Hematopoietic multipotent progenitor cell treated with erythropoietin and hydrocortisone succinate and interleukin-3 and kit ligand, for 8 days (in vitro differentiated cells): ENCODE data around the gene GSN.

ENCODE experiments used
- DNase-seq: peaks from one replicate; pipeline ENCODE4 v3.0.0-alpha.2; 2015

Gene GSN

DNA sequence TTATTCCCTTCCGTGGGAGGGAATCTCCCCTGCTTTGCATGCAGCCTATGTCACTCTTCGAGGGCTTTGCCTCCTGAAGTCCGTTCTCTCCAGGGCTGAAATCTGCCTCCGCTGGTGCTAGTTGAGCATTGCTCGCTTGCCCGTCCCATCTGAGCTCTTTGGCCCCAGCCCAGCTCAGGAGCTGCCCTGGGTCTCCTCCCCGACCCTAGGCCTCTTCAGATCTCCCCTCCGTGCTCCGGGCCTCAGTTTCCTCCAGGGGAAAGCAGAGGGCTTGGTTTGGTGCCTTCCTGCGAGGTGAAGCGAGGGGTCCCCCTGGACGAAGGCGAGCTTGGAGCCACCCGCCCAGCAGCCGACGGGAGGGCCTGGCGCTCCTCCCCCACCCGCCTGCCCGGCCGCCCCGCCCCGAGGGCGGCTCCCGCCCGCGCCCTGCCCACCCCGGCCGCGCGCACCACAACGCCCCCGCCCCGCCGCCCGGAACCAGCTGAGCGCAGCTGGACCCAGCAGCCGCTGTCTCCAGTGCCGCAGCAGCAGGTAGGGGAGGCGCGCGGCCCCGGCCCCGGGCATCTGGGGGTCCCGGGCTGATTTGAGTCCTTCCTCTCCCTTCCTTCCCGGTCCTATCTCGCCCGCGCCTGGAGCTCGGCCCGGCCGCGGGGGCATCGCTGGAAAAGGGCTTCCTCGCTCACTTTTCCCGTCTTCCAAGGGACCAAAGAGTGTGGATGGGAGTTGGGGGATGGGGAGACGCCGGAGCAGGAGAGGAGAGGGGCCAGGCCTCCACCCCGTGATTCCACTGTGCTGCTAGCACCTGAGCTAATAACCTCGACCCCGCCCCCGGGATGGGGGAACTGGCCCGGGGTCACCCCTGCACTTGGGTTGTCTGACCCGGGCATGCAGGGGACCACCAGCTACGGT, at the start of gene GSN:
Gene GSN, plus strand, starts transcription at position 474 of the 909 bp plus-strand sequence. CDS start 33,810 bp downstream, outside the sequence.
- peak; percentile 34 for DNase-seq

DNA sequence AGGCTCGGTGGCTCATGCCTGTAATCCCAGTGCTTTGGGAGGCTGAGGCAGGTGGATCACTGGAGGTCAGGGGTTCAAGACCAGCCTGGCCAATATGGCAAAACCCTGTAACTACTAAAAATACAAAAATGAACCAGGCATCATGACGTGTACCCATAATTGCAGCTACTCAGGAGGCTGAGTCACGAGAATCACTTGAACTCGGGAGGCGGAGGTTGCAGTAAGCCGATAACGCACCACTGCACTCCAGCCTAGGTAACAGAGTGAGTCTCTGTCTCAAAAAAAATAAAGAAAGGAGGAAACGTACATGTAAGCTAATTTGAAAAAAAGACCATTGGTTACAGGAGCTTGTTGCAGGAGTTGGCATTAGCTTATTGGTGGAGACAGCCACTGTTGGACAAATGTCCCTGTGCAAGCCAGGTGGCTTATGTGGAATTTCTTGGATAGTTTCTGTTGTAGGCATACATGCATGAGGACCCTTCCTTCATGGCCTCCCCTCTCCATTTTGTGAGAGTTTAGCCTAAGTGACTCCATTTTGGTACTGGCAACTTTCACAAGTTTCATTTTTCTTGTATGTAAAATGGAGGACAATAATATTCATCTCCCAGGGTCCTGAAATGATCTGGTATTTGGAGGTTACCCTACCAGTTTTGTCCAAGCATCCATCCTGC, 49.5 kb upstream of the GSN start:
- no peak for DNase-seq

DNA sequence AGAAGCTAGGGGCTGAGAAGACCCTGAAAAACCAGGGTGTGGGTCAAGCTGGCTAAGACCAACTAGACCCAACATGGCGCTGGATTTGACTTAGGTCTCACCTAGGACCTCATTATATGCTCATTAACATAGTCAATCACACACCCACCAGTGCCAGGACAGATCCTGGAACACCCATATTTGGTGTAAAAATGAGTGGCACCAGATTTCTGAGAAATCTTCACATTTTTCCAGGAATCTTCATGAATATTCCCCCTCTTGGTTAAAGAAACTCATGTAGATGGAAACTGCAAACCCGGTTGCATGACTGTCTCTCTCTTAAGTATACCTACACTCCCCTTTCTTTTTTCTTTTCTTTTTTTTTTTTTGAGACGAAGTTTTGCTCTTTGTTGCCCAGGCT, 48.4 kb upstream of the GSN start:
- peak; percentile 59 for DNase-seq

DNA sequence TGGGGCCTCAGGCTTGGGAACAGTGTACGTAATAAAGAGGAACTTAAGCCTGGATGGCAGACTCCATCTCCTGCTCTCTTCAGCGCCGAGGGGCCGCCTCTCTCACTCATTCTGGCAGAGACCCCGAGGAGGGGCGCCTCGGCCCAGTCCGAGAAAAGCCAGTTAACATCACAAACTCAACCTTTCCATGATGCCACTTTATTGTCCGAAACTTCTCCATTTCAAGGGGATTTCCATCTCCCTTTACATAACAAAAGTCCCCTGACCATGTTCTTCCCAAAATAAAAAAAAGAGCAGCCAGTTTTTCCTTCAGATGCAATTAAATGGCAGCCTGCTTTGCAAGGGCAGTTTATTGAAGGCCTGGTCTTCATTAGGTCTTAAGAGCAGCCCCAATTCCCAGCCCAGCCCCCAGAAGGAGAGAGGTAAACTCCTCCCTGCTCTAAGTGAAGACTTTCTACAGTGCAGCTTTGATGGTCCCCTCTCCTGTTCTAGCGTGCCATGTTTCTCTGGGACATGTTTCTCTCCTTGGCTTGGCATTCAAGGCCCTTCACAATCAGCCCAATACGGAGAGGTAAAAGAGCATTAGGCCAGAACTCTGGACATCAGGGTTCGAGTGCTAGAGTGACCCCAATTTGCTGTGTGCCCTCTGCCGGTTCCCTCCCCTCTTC, 46.8 kb upstream of the GSN start:
- DNase-seq: no peak

DNA sequence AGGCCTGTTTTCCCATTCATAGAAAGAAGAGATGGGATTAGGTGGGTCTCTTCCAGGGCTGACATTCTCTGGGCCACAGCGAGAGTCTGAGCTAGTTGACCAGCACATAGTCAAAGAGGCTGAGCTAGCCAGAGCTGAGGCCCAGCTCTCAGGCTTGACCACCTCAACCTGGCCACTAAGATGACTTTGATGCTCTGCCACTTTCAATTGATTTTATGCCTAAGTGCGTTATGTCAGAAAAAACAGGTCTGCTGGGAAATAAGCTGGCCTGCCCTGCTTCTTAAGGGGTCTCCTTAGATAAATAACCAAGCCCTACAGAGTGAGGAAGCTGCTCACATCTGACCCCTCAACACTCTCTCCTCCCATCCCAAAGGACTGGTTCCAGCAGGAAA, 46.3 kb upstream of the GSN start:
- no peak for DNase-seq

DNA sequence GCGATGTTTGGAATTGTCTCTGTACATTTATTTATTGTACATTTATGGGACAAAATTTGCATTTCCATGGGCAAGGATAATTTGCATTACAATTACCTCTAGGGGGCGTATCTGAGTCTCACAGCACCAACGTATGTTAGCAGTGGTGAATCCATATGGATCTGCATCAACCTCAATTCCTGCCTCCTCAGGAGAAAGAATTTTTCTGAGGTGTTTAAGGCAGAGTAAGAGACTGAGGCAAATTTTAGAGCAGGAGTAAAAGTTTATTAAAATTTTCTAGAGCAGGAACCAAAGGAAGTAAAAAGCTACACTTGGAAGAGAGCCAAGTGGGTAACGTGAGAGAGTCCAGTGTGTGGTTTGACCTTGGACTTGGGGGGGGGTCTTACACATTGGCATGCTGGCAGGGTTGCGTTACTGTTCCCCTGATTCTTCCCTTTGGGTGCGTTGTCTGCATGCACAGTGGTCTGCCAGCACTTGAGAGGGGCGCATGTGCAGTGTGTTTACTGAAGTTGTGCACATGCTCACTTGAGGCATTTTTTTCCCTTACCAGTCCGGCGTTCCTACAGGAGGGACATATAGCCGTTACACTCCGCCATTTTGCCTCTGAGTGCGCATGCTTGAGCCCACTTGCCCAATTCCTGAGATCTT, 45.3 kb upstream of the GSN start:
- peak; percentile 65 for DNase-seq

DNA sequence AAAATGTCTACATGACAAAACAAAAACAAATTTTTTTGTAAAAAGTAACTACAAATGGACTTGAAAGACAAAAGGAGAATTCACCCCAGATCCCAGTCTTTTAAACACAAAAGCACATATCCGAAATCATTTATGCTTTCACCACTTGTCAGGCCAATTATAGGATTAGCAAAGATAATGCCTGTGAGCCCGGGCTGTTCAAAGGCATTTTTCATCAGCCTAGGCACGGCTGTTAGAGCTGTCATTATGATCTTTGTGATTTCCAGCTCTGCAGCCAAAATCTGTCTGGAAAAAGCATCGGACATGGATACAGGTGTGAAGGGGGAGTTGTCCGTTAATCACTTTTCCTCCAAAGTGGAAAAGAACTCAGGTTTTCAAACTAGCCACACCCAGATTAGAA, 42.7 kb upstream of the GSN start:
- no peak for DNase-seq

DNA sequence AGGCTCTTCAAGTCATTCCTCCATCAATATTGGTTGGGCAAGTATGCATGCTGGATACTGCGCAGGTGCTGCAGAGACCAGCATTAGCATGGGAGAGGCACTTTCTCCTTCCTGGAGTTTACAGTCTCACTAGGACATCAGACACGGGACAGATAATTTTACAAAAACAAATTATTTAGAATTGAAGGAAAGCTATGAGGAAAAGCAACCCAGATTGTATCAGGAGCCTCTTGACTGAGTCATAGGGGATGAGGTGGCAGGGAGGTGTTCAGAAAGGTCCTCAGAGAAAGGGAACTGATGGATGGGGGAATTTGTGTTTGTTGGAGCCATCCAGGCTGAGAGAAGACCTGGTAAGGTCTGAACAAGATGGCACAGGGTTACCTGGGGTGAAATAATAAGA, 41.8 kb upstream of the GSN start:
- DNase-seq: no peak

DNA sequence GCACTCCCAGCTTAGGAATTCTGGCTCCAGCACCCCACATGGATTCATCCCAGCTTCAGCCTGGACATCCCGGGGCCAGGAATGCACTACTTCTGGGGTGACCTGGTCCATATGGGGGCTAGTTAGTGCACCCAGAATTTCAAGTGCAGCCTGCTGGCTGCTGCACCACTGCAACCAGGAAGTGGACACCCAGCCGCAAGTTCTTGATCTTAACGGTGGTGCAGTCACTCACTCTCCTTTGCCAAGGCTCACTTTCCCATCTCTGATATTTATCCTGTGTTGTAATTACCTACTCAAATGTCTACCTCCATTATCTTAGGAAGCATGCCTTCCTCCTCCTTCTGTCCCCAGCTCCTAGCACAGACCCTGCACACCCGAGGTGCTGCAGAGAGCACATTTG, 40.1 kb upstream of the GSN start:
- DNase-seq: no peak

DNA sequence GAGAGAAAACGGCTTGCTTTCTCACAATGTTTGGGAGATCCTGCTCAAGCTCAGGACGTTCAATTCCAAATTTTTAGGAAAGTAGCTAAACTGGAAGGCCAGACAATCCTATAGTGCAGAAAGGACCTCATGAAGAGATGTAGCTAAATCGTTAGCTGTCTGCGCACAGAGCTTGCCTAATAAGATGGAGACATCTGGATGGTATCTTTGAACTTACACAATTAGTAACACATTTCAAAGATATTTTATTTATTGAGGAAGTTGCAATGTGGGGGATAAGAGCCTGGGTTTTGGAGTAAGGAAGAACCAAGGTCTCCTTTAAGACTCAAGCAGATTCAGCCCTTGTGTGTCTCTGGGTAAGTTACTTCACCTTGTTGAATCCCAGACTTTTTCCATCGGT, 37.7 kb upstream of the GSN start:
- no peak for DNase-seq

DNA sequence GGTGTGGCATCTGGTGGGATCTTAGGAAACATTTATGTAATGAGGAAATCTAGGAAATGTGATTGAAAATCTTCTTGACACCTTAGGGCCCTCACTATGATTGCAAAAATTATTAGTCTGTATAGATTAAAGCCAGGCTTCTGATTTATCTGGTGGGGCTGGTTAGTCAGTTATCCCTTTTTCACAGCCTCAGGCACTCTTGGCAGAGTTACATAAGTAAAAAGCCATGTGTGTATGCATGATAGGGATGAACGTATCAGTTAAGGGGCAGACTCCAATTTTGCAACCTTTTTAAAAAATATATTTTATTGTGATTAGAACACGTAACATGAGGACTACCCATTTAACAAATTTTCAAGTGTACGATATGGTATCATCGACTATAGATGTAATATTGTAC, 35.7 kb upstream of the GSN start:
- peak; percentile 58 for DNase-seq

DNA sequence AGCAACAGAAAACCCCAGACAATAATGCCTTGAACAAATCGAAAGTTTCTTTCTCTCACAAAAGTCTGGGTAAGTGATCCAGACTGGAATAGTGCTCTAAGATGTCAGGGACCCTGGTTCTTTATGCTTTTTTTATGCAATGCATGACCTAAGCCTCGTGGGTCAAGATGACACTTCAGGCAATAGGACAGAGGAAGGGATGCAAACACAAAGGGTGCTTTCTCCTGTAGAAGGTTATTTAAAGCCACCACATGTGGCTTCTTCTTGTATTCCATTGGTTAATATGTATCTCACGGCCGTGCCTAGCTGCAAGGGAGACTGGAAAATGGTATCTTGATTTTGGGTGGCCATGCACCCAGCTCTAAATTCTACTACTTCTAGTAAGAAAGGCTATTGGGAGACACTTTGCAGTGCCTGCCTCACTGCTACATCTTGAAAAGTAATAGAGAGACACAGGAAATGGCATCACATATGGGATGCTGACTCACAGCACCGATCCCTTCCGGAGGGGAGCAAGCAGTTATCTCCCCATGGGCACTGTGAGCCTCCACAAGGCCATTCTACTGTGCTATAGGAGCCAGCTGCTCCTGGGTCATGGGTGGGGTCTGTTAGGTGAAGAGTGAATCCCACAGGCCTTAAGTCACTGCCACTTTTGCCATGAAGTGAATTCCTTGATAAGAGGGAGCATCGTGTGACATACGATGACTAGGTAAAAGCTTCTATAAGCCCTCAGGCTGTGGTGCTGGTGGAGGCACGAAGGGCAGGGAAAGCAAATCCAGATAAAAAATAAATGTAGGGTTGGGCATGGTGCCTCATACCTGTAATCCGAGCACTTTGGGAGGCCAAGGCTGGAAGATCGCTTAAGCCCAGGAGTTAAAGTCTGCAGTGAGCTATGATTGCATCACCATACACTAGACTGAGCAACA, 33.8 kb upstream of the GSN start:
- peak; percentile 60 for DNase-seq

DNA sequence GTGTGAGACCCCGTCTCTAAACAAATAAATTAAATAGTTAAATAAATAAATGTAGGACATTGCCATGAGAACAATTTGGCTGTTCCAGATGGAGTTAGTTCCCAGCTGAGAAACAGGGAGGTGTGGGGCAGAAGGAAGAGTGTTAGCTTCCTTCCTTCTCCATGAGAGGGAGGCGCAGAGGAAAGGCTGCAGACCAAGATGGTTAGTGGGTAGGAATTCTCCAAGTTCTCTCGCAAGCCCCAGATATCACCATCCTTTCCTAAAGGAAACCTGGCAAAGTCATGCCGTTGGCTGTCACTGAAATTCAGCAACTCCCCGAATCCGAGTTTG, 33.2 kb upstream of the GSN start:
- DNase-seq: no peak

DNA sequence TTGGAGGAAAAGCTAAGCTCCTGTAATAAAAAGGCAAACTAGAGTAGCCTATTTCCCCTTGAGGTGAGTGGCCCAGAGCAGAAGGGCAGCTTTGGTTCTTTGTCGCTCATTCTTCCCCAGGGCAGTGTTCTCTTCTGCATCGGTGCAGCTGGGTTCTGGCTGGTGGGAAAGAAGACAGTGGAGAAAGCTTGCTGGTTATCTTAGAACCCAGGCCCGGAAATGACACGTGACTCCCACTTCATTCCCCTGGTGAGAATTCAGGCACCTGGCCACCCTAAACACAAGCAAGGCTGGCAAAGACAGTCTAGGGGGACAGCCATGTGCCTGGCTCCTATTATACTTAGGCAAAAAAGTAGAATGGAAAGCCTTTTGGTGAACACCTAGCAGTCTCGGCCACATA, 32.5 kb upstream of the GSN start:
- DNase-seq: no peak

DNA sequence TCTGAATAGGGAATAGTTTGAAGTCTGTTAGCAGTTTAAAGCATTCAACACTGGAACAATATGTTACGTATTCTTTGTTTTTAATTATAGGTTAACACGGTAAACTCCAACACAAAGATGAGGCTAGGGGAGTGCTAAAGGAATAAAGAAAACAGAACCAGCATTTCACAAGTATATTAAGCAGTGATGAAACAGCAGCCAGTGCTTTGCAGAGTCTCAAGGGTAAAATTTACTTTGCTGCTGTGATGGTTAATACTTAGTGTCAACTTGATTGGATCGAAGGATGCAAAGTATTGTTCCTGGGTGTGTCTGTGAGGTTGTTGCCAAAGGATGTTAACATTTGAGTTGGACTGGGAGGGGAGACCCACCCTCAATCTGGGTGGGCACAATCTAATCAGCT, 30.0 kb upstream of the GSN start:
- DNase-seq: no peak

DNA sequence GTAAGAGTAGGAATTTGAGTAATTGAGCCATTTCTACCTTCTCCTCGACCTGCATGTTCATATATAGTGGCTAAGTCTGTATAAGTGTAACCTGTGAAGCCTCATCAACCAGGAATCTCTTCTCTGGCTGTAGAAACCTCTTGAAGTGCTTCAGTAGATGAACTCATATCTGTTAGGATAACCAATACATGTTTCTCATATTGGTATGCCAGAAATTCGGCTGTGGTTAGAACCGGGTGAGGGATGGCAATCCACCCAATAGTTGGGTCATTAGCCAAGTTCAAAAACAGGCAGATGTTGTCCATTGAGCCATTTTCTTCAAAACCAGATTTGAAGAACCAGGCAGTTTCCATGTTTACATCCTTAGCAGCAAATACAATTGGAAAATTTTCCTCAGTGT, 28.9 kb upstream of the GSN start:
- DNase-seq: no peak

DNA sequence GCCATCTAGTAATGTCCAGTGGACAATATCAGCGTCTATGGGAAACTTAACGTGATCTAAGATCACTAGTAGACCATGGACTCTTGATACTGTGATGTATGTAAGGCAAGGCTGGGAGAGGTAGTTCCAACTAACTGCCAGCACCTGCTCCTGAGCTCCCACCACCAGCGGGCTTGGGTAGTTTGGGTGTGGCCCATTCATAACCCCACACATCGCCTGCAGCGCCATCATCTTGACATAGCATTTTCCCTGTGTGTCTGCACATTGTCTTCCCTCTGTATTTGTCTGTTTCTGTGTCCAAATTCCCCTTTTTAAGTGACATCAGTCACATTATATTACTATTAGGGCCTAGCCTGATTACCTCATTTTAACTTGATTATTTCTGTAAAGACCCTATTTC, 28.1 kb upstream of the GSN start:
- DNase-seq: no peak

DNA sequence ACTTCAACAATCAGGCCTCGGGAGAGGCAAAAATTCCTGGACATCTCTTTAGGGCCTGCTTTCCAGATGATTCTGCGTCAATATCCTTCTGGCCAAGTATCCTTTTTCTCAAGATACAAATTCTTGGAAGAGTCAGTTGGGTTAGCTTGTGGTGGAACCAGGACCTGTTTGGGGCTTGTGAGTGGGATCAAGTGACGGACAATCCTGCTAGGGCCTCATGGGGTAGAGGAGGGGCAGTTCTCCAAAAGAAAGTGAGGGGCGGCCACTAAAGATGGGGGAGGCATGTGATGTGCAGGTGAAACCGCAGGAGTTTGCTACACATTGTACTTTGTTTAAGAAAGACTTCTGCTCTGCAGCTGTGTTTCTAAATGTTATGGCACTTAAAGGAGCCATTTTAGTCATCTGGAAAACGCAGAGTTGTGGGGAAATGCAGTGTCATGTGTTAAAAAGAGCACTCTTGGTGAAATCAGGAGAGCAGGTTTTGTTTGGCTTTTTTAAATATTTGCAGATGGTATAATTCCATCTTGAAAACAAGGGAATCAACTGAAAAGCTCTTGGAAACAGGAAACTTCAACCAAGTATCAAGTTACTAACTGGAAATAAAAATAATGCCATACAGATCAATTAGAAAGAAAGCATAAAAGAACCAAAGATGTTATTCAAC, 27.4 kb upstream of the GSN start:
- no peak for DNase-seq

DNA sequence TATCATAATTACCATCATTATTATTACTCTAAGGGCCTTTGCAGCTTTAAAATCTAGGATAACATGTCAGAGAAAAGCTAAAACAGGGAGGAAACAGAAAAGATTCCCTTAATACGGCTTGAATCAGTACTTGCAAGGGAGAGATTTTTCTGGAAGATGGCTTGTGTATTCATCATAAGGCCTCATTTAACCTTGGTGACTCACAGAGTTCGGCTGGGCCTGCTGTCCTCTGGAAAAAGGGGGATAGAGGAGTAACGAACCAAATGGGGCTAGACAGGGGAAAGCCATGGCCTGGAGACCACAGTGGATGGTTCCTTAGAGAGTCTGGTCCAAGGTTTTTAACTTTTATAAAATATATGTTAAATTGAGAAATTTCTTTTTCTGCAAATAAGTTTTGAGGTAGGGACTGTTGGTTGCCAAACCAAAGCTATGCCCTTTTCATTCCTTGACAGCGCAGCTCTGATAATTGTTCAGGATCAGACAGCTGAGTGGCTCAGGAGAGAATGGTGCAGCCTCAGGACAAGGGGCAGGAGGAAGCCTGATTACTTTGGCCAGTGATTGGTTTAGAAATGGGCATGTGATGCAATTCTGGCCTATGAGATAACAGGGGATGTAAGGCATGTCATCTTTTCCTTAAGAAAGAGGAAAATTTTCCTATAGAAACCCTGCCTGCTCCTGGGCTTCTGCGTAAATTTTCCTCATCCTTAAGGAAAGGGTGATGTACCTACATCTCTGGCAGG, 25.6 kb upstream of the GSN start:
- no peak for DNase-seq

DNA sequence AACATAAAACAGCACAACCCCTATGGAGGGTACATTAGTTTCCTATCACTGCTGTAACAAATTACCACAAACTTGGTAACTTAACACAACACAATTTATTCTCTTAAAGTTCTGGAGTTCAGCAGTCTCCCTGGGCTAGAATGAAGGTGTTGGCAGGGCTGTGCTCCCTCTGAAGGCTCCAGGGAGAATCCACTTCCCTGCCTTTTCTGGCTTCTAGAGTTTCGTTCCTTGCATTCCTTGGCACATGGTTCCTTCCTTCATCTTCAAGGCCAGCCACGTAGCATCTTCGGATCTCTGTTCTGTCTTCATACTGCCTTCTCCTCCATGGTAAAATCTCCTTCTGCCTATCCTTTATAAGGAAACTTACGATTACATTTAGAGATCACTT, 25.0 kb upstream of the GSN start:
- DNase-seq: no peak
